HCT116 (cell line): Measurements from ENCODE around the gene TMEM52. TPM values are rescaled to one million over a fixed set of nuclear protein-coding genes. Genes with fewer than 3 reads are reported as not detected.

Source experiments
- ATAC-seq: fragments of 200-7000 bp; cut with Tn5 transposase; 2 replicates; pipeline ENCODE4 v1.9.1; 2020; ENCODE audit warnings: mild to moderate bottlenecking, moderate library complexity
- BruUV-seq: library from RNA; stranded (reverse); fragments of 400-500 nt; replicated peaks from 2 replicates; lab custom pipeline; 2021; lab: Mats Ljungman, UMichigan
- CTCF ChIA-PET: fragments of 300-600 bp; sonication (Branson Sonifier 250); formaldehyde crosslinking; loops from one replicate; lab custom pipeline; 2021; ENCODE audit warnings: antibody characterized with exemption; lab: Charles Lee
- POLR2A ChIA-PET: fragments of 300-600, 350-600 bp; sonication (Branson Sonifier 250); formaldehyde crosslinking; loops from one replicate; lab custom pipeline; 2021; ENCODE audit warnings: antibody characterized with exemption; lab: Charles Lee
- RAD21 ChIA-PET, 2 experiments: fragments of 300-600 bp; sonication (Branson Sonifier 250); formaldehyde crosslinking; loops; one replicate each; lab custom pipeline; 2023; ENCODE audit warnings: low total read pairs in 2 of 2; ENCODE audit not compliant: uncharacterized antibody in 2 of 2, unreplicated experiment in 2 of 2, low non-redundant PET in 1 of 2; lab: Charles Lee
- DNase-seq: peaks from one replicate; pipeline ENCODE4 v3.0.0-alpha.2; 2010; ENCODE audit warnings: low read depth, low spot score
- H2AFZ ChIP-seq: fragments of 200-600 bp; shearing (Covaris generic), sonication (generic); 2 replicates; pipeline ENCODE4 v1.6.1; 2017; ENCODE audit warnings: low read depth, mixed run types, mixed read lengths, antibody characterized with exemption, low read length; ENCODE audit not compliant: poor library complexity, severe bottlenecking
- H3K27ac ChIP-seq: 2 replicates; pipeline ENCODE4 v1.5.1; 2012; ENCODE audit warnings: low read depth, low read length
- H3K27me3 ChIP-seq: fragments of 200-600 bp; sonication (generic); 2 replicates; pipeline ENCODE4 v1.6.1; 2016; ENCODE audit warnings: mixed run types, low read length, mixed read lengths; ENCODE audit not compliant: insufficient read depth
- H3K36me3 ChIP-seq, 2 experiments: fragments of 200-500 bp in 1 of 2; fragments of 200-600 bp in 1 of 2; sonication (Bioruptor generic) in 1 of 2; sonication (generic) in 1 of 2; 2 replicates each; pipeline versions ENCODE4 v1.5.1 to v1.6.1; 2014 to 2016; ENCODE audit warnings: low read length in 2 of 2, inconsistent platforms in 1 of 2, mixed read lengths in 1 of 2, mixed run types in 1 of 2; ENCODE audit not compliant: insufficient read depth in 2 of 2, control insufficient read depth in 1 of 2
- H3K4me1 ChIP-seq, 2 experiments: fragments of 200-600 bp in 1 of 2; sonication (generic) in 1 of 2; 2 replicates each; pipeline versions ENCODE4 v1.5.1 to v1.6.1; 2012 to 2017; ENCODE audit warnings: low read length in 2 of 2, inconsistent platforms in 1 of 2, mild to moderate bottlenecking in 1 of 2, mixed read lengths in 1 of 2, mixed run types in 1 of 2, moderate library complexity in 1 of 2; ENCODE audit not compliant: insufficient read depth in 2 of 2, control insufficient read depth in 1 of 2
- H3K4me2 ChIP-seq: fragments of 200-600 bp; sonication (generic); 2 replicates; pipeline ENCODE4 v1.6.1; 2017; ENCODE audit warnings: mixed run types, low read length, mixed read lengths
- H3K4me3 ChIP-seq, 2 experiments: fragments of 200-600 bp in 1 of 2; sonication (generic) in 1 of 2; replicated peaks in 1 of 2; 2 replicates each; pipeline ENCODE4 v1.5.1; 2011 to 2016; ENCODE audit warnings: low read length in 2 of 2, control low read depth in 1 of 2, low read depth in 1 of 2, mild to moderate bottlenecking in 1 of 2, mixed read lengths in 1 of 2, mixed run types in 1 of 2
- H3K79me2 ChIP-seq: fragments of 200-600 bp; sonication (generic); 2 replicates; pipeline ENCODE4 v1.6.1; 2017; ENCODE audit warnings: mild to moderate bottlenecking, mixed run types, low read length, moderate library complexity, mixed read lengths; ENCODE audit not compliant: insufficient read depth
- H3K9ac ChIP-seq: fragments of 200-600 bp; sonication (generic); 2 replicates; pipeline ENCODE4 v1.6.1; 2016; ENCODE audit warnings: low read length, mixed read lengths
- H3K9me2 ChIP-seq: fragments of 200-600 bp; sonication (generic), shearing (Covaris generic); 2 replicates; pipeline ENCODE4 v1.6.1; 2017; ENCODE audit warnings: mixed run types, mild to moderate bottlenecking, moderate library complexity; ENCODE audit not compliant: insufficient read depth
- H3K9me3 ChIP-seq, 2 experiments: fragments of 200-500 bp in 1 of 2; fragments of 200-600 bp in 1 of 2; sonication (Bioruptor generic) in 1 of 2; sonication (generic) in 1 of 2; 2 replicates each; pipeline ENCODE4 v1.6.1; 2014 to 2017; ENCODE audit warnings: low read length in 2 of 2, mixed read lengths in 2 of 2, inconsistent platforms in 1 of 2, low read depth in 1 of 2, mild to moderate bottlenecking in 1 of 2, mixed run types in 1 of 2, moderate library complexity in 1 of 2; ENCODE audit not compliant: control insufficient read depth in 1 of 2, insufficient read depth in 1 of 2
- H4K20me1 ChIP-seq: fragments of 200-600 bp; sonication (generic), shearing (Covaris generic); 2 replicates; pipeline ENCODE4 v1.6.1; 2017; ENCODE audit warnings: mixed run types, mild to moderate bottlenecking, moderate library complexity; ENCODE audit not compliant: insufficient read depth
- CEBPB ChIP-seq: IDR thresholded peaks from 2 replicates; pipeline ENCODE4 v1.6.1; 2012; ENCODE audit warnings: low read depth
- EGR1 ChIP-seq: IDR thresholded peaks from 2 replicates; pipeline ENCODE4 v1.6.1; 2012; ENCODE audit warnings: low read depth
- ELF1 ChIP-seq: IDR thresholded peaks from 2 replicates; pipeline ENCODE4 v1.6.1; 2012; ENCODE audit warnings: low read depth, borderline replicate concordance
- EZH2 ChIP-seq: fragments of 200-600 bp; sonication (generic); IDR thresholded peaks from 2 replicates; pipeline ENCODE4 v1.6.1; 2017; ENCODE audit warnings: antibody characterized with exemption, mixed run types
- FOSL1 ChIP-seq: IDR thresholded peaks from 2 replicates; pipeline ENCODE4 v1.6.1; 2012; ENCODE audit warnings: low read depth
- JUND ChIP-seq: IDR thresholded peaks from 2 replicates; pipeline ENCODE4 v1.6.1; 2012
- POLR2AphosphoS5 ChIP-seq: IDR thresholded peaks from 2 replicates; pipeline ENCODE4 v1.6.1; 2011; ENCODE audit warnings: mild to moderate bottlenecking, low read depth, low read length, moderate library complexity
- REST ChIP-seq: IDR thresholded peaks from 2 replicates; pipeline ENCODE4 v1.6.1; 2012; ENCODE audit warnings: low read depth
- SIN3A ChIP-seq: IDR thresholded peaks from 2 replicates; pipeline ENCODE4 v1.6.1; 2012; ENCODE audit warnings: low read depth
- SRF ChIP-seq: IDR thresholded peaks from 2 replicates; pipeline ENCODE4 v1.6.1; 2012; ENCODE audit warnings: low read depth
- TCF7L2 ChIP-seq: IDR thresholded peaks from 2 replicates; pipeline ENCODE4 v1.7.0; 2011; ENCODE audit warnings: borderline replicate concordance, inconsistent platforms; ENCODE audit not compliant: insufficient read depth, insufficient read length; ENCODE audit errors: extremely low read depth
- YY1 ChIP-seq: IDR thresholded peaks from 2 replicates; pipeline ENCODE4 v1.6.1; 2011; ENCODE audit warnings: low read length, low read depth, moderate library complexity, mild to moderate bottlenecking; ENCODE audit not compliant: insufficient replicate concordance; ENCODE audit errors: extremely low read depth
- ZBTB33 ChIP-seq: IDR thresholded peaks from 2 replicates; pipeline ENCODE4 v1.6.1; 2011; ENCODE audit warnings: mild to moderate bottlenecking, low read length, moderate library complexity; ENCODE audit not compliant: insufficient replicate concordance; ENCODE audit errors: extremely low read depth
- intact Hi-C: fragments of 100-400 bp; cut with micrococcal nuclease; formaldehyde crosslinking; loops from 2 replicates; pipeline ENCODE4 v1.10.0; 2022
- total RNA-seq: library from RNA; stranded (reverse); gene quantifications from one replicate; pipeline ENCODE4 v1.2.1, GENCODE V29; 2021; ENCODE audit not compliant: unreplicated experiment

The TMEM52 gene
- total RNA-seq, 1 experiment from 2014 or later = 27.5 TPM

GRCh38 chr1:1928231-1929101, 9.4 kb upstream of the TMEM52 start:
- RAD21 ChIA-PET = no interaction called here

More at GRCh38 chr1:1928231-1929101, 9.4 kb upstream of the TMEM52 start:
- intact Hi-C loops = no loop called here
- no peak overlapping the region for H3K9ac ChIP-seq
- no peaks in the 10 kb centered on the region for H3K4me1 ChIP-seq
- no peaks in the 10 kb centered on the region for H3K9me3 ChIP-seq
- ChIA-PET CTCF (interaction anchor here (0.8 kb wide), 1 partner anchor 16 kb away, joined by 3 read pairs; no protein-coding TSS in a partner anchor), POLR2A (no interaction called here)
- no peaks in the 10 kb centered on the region for H3K79me2 ChIP-seq
- ATAC-seq (no peak), DNase-seq (no peak)
- H3K4me3 ChIP-seq = no peak overlapping the region
- no peak overlapping the region for H3K4me2 ChIP-seq
- H3K36me3 ChIP-seq = no peaks in the 10 kb centered on the region
- H3K27ac ChIP-seq = no peak overlapping the region
- H2AFZ ChIP-seq = no peak overlapping the region
- TF ChIP-seq JUND (no peak), POLR2AphosphoS5 (no peak), ELF1 (no peak), SIN3A (no peak), FOSL1 (no peak), SRF (no peak), ZBTB33 (no peak), TCF7L2 (no peak), REST (no peak), CEBPB (no peak), EGR1 (no peak), EZH2 (no peak), YY1 (no peak)
- no peaks in the 10 kb centered on the region for H3K27me3 ChIP-seq
- H4K20me1 ChIP-seq = no peaks in the 10 kb centered on the region
- no peaks in the 10 kb centered on the region for H3K9me2 ChIP-seq
- BruUV-seq = no TSS peak
